Measurements from ENCODE around the gene MAMLD1.

DNA sequence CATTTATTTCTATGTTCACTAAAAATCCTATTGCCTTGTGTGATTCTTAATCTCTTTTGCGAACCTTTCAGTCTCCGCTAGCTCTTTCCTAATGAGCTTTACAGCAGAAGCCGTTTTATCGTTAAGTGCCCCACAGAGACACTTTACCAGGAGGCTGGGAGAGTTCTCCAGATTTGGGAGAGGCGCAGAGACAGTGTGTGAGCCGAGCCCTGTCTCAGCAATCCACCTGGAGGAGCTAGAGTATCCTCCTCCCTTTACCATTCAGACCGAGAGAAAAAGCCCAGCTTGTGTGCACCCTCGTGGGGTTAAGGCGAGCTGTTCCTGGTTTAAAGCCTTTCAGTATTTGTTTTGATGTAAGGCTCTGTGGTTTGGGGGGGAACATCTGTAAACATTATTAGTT lies 150.4 kb downstream of the MAMLD1 start:
- TF ChIP-seq CTCF (conservative IDR thresholded peaks at IDR 0.05) (no peak), ZFX (IDR thresholded peaks at IDR 0.05) (no peak)
